T-helper 9 cell (primary cell): ENCODE measurements around the gene PMEPA1.

Experiments used
- DNase-seq: peaks from one replicate; pipeline ENCODE4 v3.0.0-alpha.2; 2020

The PMEPA1 gene

GRCh38 chr20:57659517-57660180 is 50.2 kb downstream of the PMEPA1 start:
- no peak for DNase-seq

GRCh38 chr20:57658833-57659516 is 50.8 kb downstream of the PMEPA1 start:
- DNase-seq, result no peak

GRCh38 chr20:57658447-57658832 is 51.4 kb downstream of the PMEPA1 start:
- no peak for DNase-seq

GRCh38 chr20:57657535-57658446 is 52.0 kb downstream of the PMEPA1 start:
- peak; percentile 16 for DNase-seq

- no peak for DNase-seq
Measured at GRCh38 chr20:57656821-57657534, 52.8 kb downstream of the PMEPA1 start.

GRCh38 chr20:57656252-57656820 is 53.5 kb downstream of the PMEPA1 start:
- no peak for DNase-seq

- no peak for DNase-seq
Measured at GRCh38 chr20:57655809-57656155, 54.0 kb downstream of the PMEPA1 start.

- no peak for DNase-seq
Measured at GRCh38 chr20:57654998-57655808, 54.6 kb downstream of the PMEPA1 start.

GRCh38 chr20:57654363-57654997 is 55.3 kb downstream of the PMEPA1 start:
- peak; percentile 36 for DNase-seq

- DNase-seq, result no peak
Measured at GRCh38 chr20:57653910-57654309, 55.9 kb downstream of the PMEPA1 start.

GRCh38 chr20:57653546-57653900 is 56.3 kb downstream of the PMEPA1 start:
- no peak for DNase-seq

GRCh38 chr20:57652606-57653545 is 56.9 kb downstream of the PMEPA1 start:
- no peak for DNase-seq

GRCh38 chr20:57651881-57652605 is 57.8 kb downstream of the PMEPA1 start:
- DNase-seq, result no peak

- no peak for DNase-seq
Measured at GRCh38 chr20:57650756-57651483, 58.9 kb downstream of the PMEPA1 start.

GRCh38 chr20:57650266-57650665 is 59.5 kb downstream of the PMEPA1 start:
- DNase-seq, result no peak

- no peak for DNase-seq
Measured at GRCh38 chr20:57649617-57650015, 60.2 kb downstream of the PMEPA1 start.

- DNase-seq, result no peak
Measured at GRCh38 chr20:57648878-57649616, 60.8 kb downstream of the PMEPA1 start.
